Stimulated activated naive CD8-positive, alpha-beta T cell treated with anti-CD3 and anti-CD28 coated beads, Interleukin-15, amount 100 ng/mL, for 72 hours (primary cell): Measurements from ENCODE around the gene REXO1.
"Not testable (repeated sequence)": the region's sequence is repeated elsewhere in the genome, so short reads cannot be mapped to it uniquely, and the experiment has no call there.

Source experiments
- ATAC-seq: fragments of 150-1000 bp; cut with Tn5 transposase; 2 replicates; pipeline ENCODE4 v1.10.0; 2021; ENCODE audit warnings: mild to moderate bottlenecking, moderate library complexity
- DNase-seq, 2 donors: peaks; one replicate each; pipeline ENCODE4 v3.0.0; 2021 to 2022
- H3K27ac Mint-ChIP-seq, 2 donors: one replicate each; pipeline ENCODE4 v1.8.0; 2022; ENCODE audit warnings: mild to moderate bottlenecking in 2 of 2, mixed read lengths in 2 of 2, moderate library complexity in 2 of 2
- H3K27me3 Mint-ChIP-seq: one replicate; pipeline ENCODE4 v1.8.0; 2022; ENCODE audit warnings: mixed read lengths
- H3K4me1 Mint-ChIP-seq: one replicate; pipeline ENCODE4 v1.8.0; 2022; ENCODE audit warnings: mild to moderate bottlenecking, mixed read lengths
- H3K4me3 Mint-ChIP-seq, 2 donors: one replicate each; pipeline ENCODE4 v1.8.0; 2022; ENCODE audit warnings: mild to moderate bottlenecking in 2 of 2, mixed read lengths in 2 of 2, moderate library complexity in 1 of 2
- H3K9me3 Mint-ChIP-seq, 2 donors: one replicate each; pipeline ENCODE4 v1.8.0; 2022; ENCODE audit warnings: mixed read lengths in 2 of 2

Gene REXO1

GRCh38 chr19:1880611-1881392, 32.5 kb upstream of the REXO1 start:
- Mint-ChIP-seq H3K4me3 (peak overlapping the region; percentile 30 to 77), H3K27ac (peak overlapping the region in 1 of 2 donors; percentile 59), H3K9me3 (no peaks in the 10 kb centered on the region), H3K4me1 (peaks cover 55% of the 10 kb centered on the region), H3K27me3 (no peaks in the 10 kb centered on the region)
- ATAC-seq (no peak), DNase-seq (no peak)

- H3K9me3 Mint-ChIP-seq, ATAC-seq, H3K27me3 Mint-ChIP-seq, DNase-seq: not testable (repeated sequence)
- H3K4me1 Mint-ChIP-seq, result peaks cover 56% of the 10 kb centered on the region
- H3K27ac Mint-ChIP-seq, result peak overlapping the region in 1 of 2 donors; percentile 24
- H3K4me3 Mint-ChIP-seq, result peak overlapping the region in 1 of 2 donors; percentile 46
These were observed 31.7 kb upstream of the REXO1 start for GRCh38 chr19:1879982-1880381.

DNA sequence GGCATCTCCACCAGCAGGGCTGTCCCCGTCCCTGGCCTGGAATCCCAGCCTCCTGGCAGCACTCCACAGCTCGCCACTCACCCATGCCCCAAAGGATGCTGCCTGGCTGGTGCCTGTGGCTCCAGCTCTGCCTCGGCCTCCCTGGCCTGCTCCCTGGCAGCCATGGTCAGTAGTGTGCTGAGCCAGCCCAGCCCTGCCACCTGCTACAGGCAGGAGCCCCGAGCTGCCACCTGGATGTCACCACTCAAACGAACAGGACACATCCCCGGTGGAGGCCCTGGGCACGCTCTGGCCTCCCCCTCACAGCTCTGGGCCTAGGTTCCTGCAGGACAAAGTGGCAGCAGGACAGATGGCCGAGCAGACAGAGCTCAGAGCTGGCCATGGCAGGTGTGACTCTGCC, 30.3 kb upstream of the REXO1 start:
- peaks cover 62% of the 10 kb centered on the region for H3K4me1 Mint-ChIP-seq
- not testable (repeated sequence) for H3K27me3 Mint-ChIP-seq, H3K27ac Mint-ChIP-seq, ATAC-seq, DNase-seq, H3K9me3 Mint-ChIP-seq
- H3K4me3 Mint-ChIP-seq, result peak overlapping the region in 1 of 2 donors; percentile 57

- not testable (repeated sequence) for DNase-seq, H3K9me3 Mint-ChIP-seq, H3K27me3 Mint-ChIP-seq, ATAC-seq, H3K4me3 Mint-ChIP-seq, H3K27ac Mint-ChIP-seq
- H3K4me1 Mint-ChIP-seq, result peaks cover 62% of the 10 kb centered on the region
These were observed 29.0 kb upstream of the REXO1 start for GRCh38 chr19:1877280-1877660.

DNA sequence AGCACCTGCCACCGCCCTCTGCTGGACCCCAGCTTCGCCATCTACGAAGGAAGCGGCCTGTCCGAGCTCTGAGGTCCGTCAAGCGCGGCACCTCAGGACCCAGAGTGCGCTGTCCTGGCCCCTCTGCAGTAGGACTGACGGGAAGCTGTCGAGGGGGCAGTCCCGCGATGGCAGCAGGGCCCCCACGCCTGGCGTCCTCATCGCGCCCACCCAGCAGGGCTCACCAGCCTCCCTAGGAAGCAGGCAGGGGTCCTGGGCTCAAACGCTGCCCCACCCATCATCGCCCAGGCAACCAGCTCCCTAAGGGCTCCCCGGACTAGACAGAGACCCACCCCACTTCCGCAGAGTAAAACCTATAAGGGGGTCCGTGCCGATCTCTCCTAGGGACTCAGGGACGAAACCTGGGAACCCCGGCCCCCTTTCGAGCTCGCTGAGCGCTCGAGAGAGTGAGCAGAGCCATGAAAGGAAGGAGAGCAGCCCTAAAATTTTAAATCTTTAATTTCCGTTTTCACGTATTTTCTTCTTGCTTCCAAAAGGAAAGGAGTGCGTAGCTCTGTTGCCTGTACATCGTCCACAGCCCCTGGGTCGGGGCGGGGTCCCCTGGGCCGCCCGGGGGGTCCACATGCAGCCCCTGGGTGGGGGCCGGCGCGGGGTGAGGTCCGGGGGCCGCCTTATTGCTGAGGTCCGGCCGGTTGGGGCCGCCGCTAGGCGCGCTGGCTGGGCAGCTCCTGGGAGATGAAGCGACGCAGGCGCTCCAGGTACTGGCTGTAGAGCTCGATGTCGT, 28.4 kb upstream of the REXO1 start:
- Mint-ChIP-seq H3K27ac (peak overlapping the region; percentile 90 to 100), H3K4me1 (peaks cover 59% of the 10 kb centered on the region), H3K4me3 (peak overlapping the region; percentile 98 to 100)
- ATAC-seq, result peak; percentile 8
- not testable (repeated sequence) for DNase-seq, H3K9me3 Mint-ChIP-seq, H3K27me3 Mint-ChIP-seq

DNA sequence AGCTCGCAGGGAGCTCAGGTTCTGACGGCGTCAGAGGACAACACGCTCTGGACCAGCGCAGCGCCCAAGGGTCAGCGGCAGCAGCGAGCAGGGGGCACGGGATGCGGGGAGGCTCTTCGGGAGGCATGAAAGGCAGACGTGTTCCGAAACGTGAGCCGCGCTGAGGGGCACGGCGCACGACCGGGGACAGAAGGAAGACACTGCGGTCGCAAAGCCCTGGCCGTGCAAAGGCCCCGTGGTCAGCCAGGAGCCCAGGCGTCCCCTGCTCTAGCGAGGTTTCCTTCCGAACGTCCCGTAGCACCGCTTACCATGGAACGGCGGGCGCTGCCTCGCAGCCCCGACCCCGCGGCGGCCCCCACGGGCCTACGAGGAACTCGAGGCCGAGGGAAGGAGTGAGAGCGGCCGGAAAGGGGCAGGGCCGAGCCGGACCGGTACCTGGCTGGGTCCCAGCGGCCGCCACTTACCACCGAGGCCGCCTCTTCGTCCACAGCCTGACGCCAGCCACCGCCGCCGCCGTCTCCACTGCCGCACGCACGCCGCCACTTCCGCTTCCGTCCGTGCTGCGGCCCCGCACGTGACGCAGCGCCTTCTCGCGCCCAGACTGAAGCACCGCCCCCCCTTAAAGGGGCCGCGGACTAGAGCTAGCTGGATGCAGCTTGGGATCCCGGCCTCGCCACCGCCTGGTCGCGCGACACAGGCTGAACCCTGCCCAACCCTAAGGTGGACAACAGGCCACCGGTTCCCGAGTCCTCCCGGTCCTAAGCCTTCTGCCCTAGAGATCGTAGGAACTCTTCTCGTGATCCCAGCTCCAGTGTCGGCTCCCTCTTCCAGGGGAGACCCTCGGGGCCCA, 27.6 kb upstream of the REXO1 start:
- Mint-ChIP-seq H3K27ac (peak overlapping the region; percentile 99 to 100), H3K4me3 (peak overlapping the region; percentile 98 to 100), H3K4me1 (peaks cover 61% of the 10 kb centered on the region), H3K27me3 (no peaks in the 10 kb centered on the region), H3K9me3 (no peaks in the 10 kb centered on the region)
- DNase-seq, result peak; percentile 83 to 91
- ATAC-seq, result peak; percentile 94

DNA sequence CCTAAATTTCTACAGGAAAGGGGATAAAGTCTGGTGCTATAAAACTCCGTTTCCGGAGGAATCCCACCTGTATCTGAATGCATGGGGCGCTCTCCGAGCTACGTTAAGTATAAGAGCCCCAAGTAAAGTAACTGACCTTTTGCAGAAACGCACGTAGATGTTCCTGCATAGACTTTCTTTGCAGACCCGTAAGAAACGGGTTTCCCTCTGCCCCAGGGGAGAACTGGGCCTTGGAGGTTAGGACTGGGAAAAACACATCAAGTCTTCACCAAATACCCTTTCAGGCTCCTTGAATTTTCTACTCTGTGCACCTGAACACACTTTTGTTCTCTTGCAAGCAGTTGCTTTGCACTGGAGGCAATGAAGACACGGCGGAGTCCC, 27.0 kb upstream of the REXO1 start:
- not testable (repeated sequence) for H3K9me3 Mint-ChIP-seq, DNase-seq, H3K27me3 Mint-ChIP-seq
- peak overlapping the region; percentile 98 to 100 for H3K4me3 Mint-ChIP-seq
- peak; percentile 4 for ATAC-seq
- peak overlapping the region; percentile 99 to 100 for H3K27ac Mint-ChIP-seq
- H3K4me1 Mint-ChIP-seq, result peaks cover 61% of the 10 kb centered on the region

GRCh38 chr19:1874554-1875185, 26.4 kb upstream of the REXO1 start:
- Mint-ChIP-seq H3K4me3 (peak overlapping the region; percentile 98 to 100), H3K27ac (peak overlapping the region; percentile 99 to 100), H3K4me1 (peaks cover 57% of the 10 kb centered on the region), H3K27me3 (no peaks in the 10 kb centered on the region), H3K9me3 (no peaks in the 10 kb centered on the region)
- ATAC-seq (peak; percentile 52), DNase-seq (peak in 1 of 2 donors; percentile 33)

DNA sequence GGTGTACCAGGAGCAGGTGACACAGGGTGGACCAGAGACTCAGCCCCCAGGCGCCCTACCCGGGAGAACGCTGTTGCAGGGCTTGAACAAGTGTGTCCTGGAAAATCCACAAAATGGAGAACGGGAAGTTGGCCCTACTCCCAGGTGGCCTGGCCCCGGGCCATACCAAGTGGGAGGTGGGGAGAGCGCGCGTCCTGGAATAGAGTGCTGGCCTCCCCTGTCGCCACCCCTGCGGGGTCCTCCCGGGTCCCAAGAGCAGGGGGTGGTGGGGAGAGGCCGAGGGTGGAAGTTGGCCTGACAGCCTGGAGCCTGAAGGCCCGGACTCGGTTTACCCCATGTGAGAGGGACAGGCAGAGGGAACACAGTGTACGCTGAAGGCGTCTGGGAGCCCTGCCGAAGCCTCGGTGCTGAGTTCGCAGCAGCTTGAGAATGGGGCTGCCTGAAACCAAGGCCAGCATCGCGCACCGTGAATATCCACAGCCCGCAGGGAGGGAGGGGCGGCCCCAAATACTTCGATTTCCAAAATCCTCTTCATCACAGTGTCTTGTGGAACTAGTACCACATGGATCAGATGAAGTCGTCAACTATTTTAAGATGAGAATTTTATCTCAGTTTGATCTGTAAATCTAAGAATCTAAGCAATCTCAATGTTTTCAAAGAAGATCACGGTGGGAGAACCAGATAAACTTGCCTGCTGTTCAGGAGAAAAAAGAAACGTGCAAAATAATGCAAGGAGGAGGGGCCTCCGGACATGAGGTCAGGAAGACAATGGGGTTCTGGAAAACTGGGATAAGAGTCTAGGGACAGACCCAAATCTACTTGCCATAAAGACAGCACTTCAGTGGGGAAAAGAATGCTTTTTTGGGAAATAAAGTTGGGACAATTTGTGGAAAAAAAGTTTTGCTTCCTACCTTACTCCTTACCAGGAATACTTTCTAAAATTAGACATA, 25.5 kb upstream of the REXO1 start:
- Mint-ChIP-seq H3K4me3 (peak overlapping the region; percentile 98 to 100), H3K27me3 (no peaks in the 10 kb centered on the region), H3K27ac (peak overlapping the region in 1 of 2 donors; percentile 99), H3K9me3 (no peaks in the 10 kb centered on the region), H3K4me1 (peaks cover 59% of the 10 kb centered on the region)
- no peak for ATAC-seq
- DNase-seq, result peak in 1 of 2 donors; percentile 9

- H3K9me3 Mint-ChIP-seq, result no peaks in the 10 kb centered on the region
- DNase-seq, result peak in 1 of 2 donors; percentile 15
- no peaks in the 10 kb centered on the region for H3K27me3 Mint-ChIP-seq
- H3K4me3 Mint-ChIP-seq, result peak overlapping the region; percentile 98 to 100
- peak overlapping the region; percentile 59 to 76 for H3K27ac Mint-ChIP-seq
- peaks cover 58% of the 10 kb centered on the region for H3K4me1 Mint-ChIP-seq
- no peak for ATAC-seq
These were observed 24.7 kb upstream of the REXO1 start for GRCh38 chr19:1872807-1873523.

GRCh38 chr19:1871630-1872029, 23.3 kb upstream of the REXO1 start:
- Mint-ChIP-seq H3K27me3 (no peaks in the 10 kb centered on the region), H3K4me3 (no peak overlapping the region), H3K4me1 (peaks cover 68% of the 10 kb centered on the region), H3K9me3 (no peaks in the 10 kb centered on the region), H3K27ac (no peak overlapping the region)
- ATAC-seq (no peak), DNase-seq (no peak)

DNA sequence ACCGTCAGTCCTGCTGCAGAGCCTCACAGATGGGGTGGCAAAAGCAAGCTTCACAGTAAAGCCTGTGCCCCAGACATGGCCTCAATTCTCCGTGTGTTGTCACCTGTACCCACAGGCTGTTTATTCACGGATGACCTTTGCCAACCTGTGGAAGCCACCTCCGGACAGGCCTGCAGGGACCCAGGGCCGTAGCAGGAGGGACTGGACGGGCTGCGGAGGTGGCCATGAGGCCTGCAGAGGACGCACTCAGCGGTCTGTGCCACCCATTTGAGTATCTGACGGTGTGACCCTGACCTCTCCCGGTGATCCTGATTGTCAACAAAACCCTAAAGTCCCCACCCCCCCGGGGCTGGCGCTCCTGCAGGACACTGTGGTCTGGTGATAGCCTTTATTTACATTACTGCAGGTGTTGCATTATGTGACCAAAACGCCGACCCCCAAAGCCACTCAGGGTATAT, 22.9 kb upstream of the REXO1 start:
- no peaks in the 10 kb centered on the region for H3K9me3 Mint-ChIP-seq
- DNase-seq, result no peak
- no peak overlapping the region for H3K4me3 Mint-ChIP-seq
- H3K27me3 Mint-ChIP-seq, result no peaks in the 10 kb centered on the region
- H3K4me1 Mint-ChIP-seq, result peaks cover 64% of the 10 kb centered on the region
- no peak overlapping the region for H3K27ac Mint-ChIP-seq
- ATAC-seq, result no peak

DNA sequence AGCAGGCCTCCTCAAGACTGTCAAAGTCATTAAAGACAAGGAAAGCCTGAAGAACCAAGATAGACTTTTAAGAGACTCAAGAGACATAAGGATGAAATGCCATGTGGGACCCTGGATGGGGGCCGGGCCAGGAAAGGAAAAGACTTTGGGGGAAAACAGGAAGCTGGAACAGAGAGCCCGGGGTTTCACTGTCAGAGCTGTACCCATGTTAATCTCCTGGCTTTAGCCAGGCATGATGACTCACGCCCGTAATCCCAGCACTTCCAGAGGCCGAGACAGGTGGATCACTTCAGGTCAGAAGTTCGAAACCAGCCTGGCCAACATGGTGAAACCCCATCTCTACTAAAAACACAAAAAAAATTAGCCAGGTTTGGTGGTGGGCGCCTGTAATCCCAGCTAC, 20.7 kb upstream of the REXO1 start:
- ATAC-seq (no peak), DNase-seq (no peak)
- Mint-ChIP-seq H3K4me3 (no peak overlapping the region), H3K27me3 (no peaks in the 10 kb centered on the region), H3K4me1 (peaks cover 64% of the 10 kb centered on the region), H3K9me3 (no peaks in the 10 kb centered on the region), H3K27ac (peak overlapping the region in 1 of 2 donors; percentile 50)
